DMS79 (cell line): Measurements from ENCODE around the gene C20orf141.
A peak's percentile ranks its signal among the peaks of the same experiment; 100 is the strongest.
"Not testable (repeated sequence)": the region's sequence is repeated elsewhere in the genome, so short reads cannot be mapped to it uniquely, and the experiment has no call there.

Source experiments
- DNase-seq: peaks from one replicate; lab custom pipeline; 2025; lab: John Stamatoyannopoulos, UW

C20orf141 gene

GRCh38 chr20:2814587-2815051 is at the start of gene C20orf141:
Gene C20orf141, plus strand, starts transcription at chr20:2814987. Its CDS starts 198 bp downstream, at chr20:2815185.
- no peak for DNase-seq

- peak; percentile 65 for DNase-seq
These were observed 46.8 kb upstream of the C20orf141 start for GRCh38 chr20:2767768-2768631.

GRCh38 chr20:2768632-2769015 is 46.2 kb upstream of the C20orf141 start:
- DNase-seq: no peak

GRCh38 chr20:2770091-2770490 is 44.7 kb upstream of the C20orf141 start:
- DNase-seq: not testable (repeated sequence)

- no peak for DNase-seq
These were observed 43.1 kb upstream of the C20orf141 start for GRCh38 chr20:2771631-2772080.

GRCh38 chr20:2773812-2774211 is 41.0 kb upstream of the C20orf141 start:
- DNase-seq: no peak

GRCh38 chr20:2775139-2775538 is 39.6 kb upstream of the C20orf141 start:
- DNase-seq: no peak

GRCh38 chr20:2778602-2779321 is 36.0 kb upstream of the C20orf141 start:
- no peak for DNase-seq

- no peak for DNase-seq
These were observed 33.8 kb upstream of the C20orf141 start for GRCh38 chr20:2780948-2781347.

GRCh38 chr20:2783908-2784566 is 30.8 kb upstream of the C20orf141 start:
- no peak for DNase-seq

- DNase-seq: no peak
These were observed 21.3 kb upstream of the C20orf141 start for GRCh38 chr20:2793471-2793870.

GRCh38 chr20:2794202-2794748 is 20.5 kb upstream of the C20orf141 start:
- no peak for DNase-seq

- DNase-seq: no peak
These were observed 19.8 kb upstream of the C20orf141 start for GRCh38 chr20:2794866-2795447.

- no peak for DNase-seq
These were observed 19.3 kb upstream of the C20orf141 start for GRCh38 chr20:2795451-2795850.

- no peak for DNase-seq
These were observed 18.7 kb upstream of the C20orf141 start for GRCh38 chr20:2796011-2796660.

- DNase-seq: no peak
These were observed 17.4 kb upstream of the C20orf141 start for GRCh38 chr20:2797136-2797983.

- DNase-seq: no peak
These were observed 16.5 kb upstream of the C20orf141 start for GRCh38 chr20:2798095-2798805.

GRCh38 chr20:2798814-2799213 is 16.0 kb upstream of the C20orf141 start:
- DNase-seq: peak; percentile 68

GRCh38 chr20:2799271-2799670 is 15.5 kb upstream of the C20orf141 start:
- no peak for DNase-seq
